RWPE2 (cell line): ENCODE data around the gene HCST.
"Not testable (repeated sequence)": the region's sequence is repeated elsewhere in the genome, so short reads cannot be mapped to it uniquely, and the experiment has no call there.

Experiments
- ATAC-seq: fragments of 200-7000 bp; cut with Tn5 transposase; 3 replicates; pipeline ENCODE4 v1.9.1; 2021; ENCODE audit warnings: low read depth
- DNase-seq: peaks from one replicate; pipeline ENCODE4 v3.0.0-alpha.2; 2020; ENCODE audit warnings: low spot score
- H3K27ac ChIP-seq: fragments of 450-650 bp; 2 replicates; pipeline ENCODE4 v1.5.1; 2017; ENCODE audit warnings: mild to moderate bottlenecking; ENCODE audit not compliant: poor library complexity, severe bottlenecking
- H3K27me3 ChIP-seq: fragments of 250-450 bp; sonication (Bioruptor Pico); 2 replicates; pipeline ENCODE4 v1.5.1; 2021; ENCODE audit warnings: mild to moderate bottlenecking, moderate library complexity; ENCODE audit not compliant: insufficient read depth, poor library complexity, severe bottlenecking
- H3K36me3 ChIP-seq: fragments of 250-450 bp; sonication (Bioruptor Pico); 2 replicates; pipeline ENCODE4 v1.5.1; 2020; ENCODE audit warnings: low read depth, mild to moderate bottlenecking, moderate library complexity
- H3K4me1 ChIP-seq: fragments of 250-450 bp; sonication (Bioruptor Pico); 2 replicates; pipeline ENCODE4 v1.5.1; 2021; ENCODE audit warnings: mild to moderate bottlenecking, moderate library complexity; ENCODE audit not compliant: insufficient read depth, poor library complexity, severe bottlenecking
- H3K4me3 ChIP-seq: fragments of 250-450 bp; sonication (Bioruptor Pico); 2 replicates; pipeline ENCODE4 v1.5.1; 2021; ENCODE audit warnings: mild to moderate bottlenecking, moderate library complexity; ENCODE audit not compliant: severe bottlenecking
- H3K9me3 ChIP-seq: fragments of 250-450 bp; sonication (Bioruptor Pico); 2 replicates; pipeline ENCODE4 v1.5.1; 2021; ENCODE audit warnings: mild to moderate bottlenecking, moderate library complexity; ENCODE audit not compliant: severe bottlenecking
- CTCF ChIP-seq: fragments of 450-650 bp; IDR thresholded peaks from one replicate; pipeline ENCODE4 v1.5.1; 2017; ENCODE audit warnings: mild to moderate bottlenecking, moderate library complexity; ENCODE audit not compliant: poor library complexity, severe bottlenecking

The HCST gene

GRCh38 chr19:35887197-35887596 is 15.1 kb upstream of the HCST start:
- Histone ChIP-seq H3K9me3 (no peaks in the 10 kb centered on the region), H3K36me3 (peaks cover 43% of the 10 kb centered on the region), H3K27me3 (no peaks in the 10 kb centered on the region), H3K4me1 (no peaks in the 10 kb centered on the region), H3K27ac (no peak overlapping the region), H3K4me3 (no peak overlapping the region)
- DNase-seq (no peak), ATAC-seq (no peak)
- TF ChIP-seq CTCF = no peak

GRCh38 chr19:35888398-35888797 is 13.9 kb upstream of the HCST start:
- Histone ChIP-seq H3K27ac (no peak overlapping the region), H3K27me3 (no peaks in the 10 kb centered on the region), H3K9me3 (no peaks in the 10 kb centered on the region), H3K36me3 (peaks cover 54% of the 10 kb centered on the region), H3K4me1 (no peaks in the 10 kb centered on the region), H3K4me3 (no peak overlapping the region)
- TF ChIP-seq CTCF = no peak
- DNase-seq (no peak), ATAC-seq (no peak)

GRCh38 chr19:35889370-35890112 is 12.8 kb upstream of the HCST start:
- Histone ChIP-seq H3K4me3 (no peak overlapping the region), H3K27ac (no peak overlapping the region), H3K27me3 (no peaks in the 10 kb centered on the region), H3K36me3 (peaks cover 65% of the 10 kb centered on the region), H3K4me1 (no peaks in the 10 kb centered on the region), H3K9me3 (no peaks in the 10 kb centered on the region)
- ATAC-seq = no peak
- DNase-seq = no peak
- no peak for TF ChIP-seq CTCF

DNA sequence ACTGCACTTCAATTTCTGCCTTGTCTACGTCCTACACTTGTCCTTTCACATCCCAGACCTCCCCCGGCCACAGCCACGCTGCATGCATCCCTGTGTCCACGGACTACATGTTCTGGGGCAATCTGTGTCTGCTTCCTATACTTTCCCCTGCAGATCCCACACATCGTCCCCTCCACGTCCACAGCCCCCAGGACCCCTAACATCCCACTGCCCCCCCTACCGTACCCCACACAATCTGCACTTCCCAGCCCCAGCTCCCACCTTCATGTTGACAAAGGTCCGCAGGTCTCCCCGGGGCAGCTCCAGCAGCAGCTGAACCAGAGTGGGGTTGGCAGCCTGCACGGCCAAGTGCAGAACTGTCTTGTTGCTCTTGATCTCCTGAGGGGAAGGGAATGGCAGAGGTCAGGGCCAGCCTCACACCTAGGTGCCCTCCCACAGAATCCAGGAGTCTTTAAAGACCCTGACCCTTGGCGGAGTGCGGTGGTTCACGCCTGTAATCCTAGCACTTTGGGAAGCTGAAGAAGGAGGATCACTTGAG is 12.1 kb upstream of the HCST start:
- no peak for DNase-seq
- Histone ChIP-seq H3K4me3 (no peak overlapping the region), H3K4me1 (no peaks in the 10 kb centered on the region), H3K27me3 (no peaks in the 10 kb centered on the region), H3K27ac (no peak overlapping the region), H3K9me3 (no peaks in the 10 kb centered on the region), H3K36me3 (peaks cover 71% of the 10 kb centered on the region)
- no peak for TF ChIP-seq CTCF
- ATAC-seq = no peak

DNA sequence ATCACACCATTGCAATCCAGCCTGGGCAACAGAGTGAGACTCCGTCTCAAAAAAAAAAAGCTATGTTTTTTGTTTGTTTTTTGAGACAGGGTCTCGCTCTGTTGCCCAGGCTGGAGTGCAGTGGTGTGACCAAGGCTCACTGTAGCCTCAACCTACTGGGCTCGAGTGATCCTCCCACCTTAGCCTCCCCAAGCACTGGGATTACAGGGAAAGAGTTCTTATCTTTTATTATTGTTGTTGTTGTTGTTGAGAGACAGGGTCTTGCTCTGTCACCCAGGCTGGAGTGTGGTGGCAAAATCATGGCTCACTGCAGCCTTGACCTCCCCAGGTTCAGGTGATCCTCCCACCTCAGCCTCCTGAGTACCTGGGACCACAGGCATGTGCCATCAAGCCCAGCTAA is 10.5 kb upstream of the HCST start:
- peaks cover 85% of the 10 kb centered on the region for H3K36me3 ChIP-seq
- H3K9me3 ChIP-seq, H3K27ac ChIP-seq, H3K4me1 ChIP-seq, H3K4me3 ChIP-seq, H3K27me3 ChIP-seq, DNase-seq, ATAC-seq: not testable (repeated sequence)
